HEK293 (cell line): ENCODE data around the gene AAR2.

Experiments
- CTCF ChIA-PET: fragments of 350-600 bp; formaldehyde crosslinking; extraction: SDS; loops from one replicate; lab custom pipeline; 2021; ENCODE audit warnings: antibody characterized with exemption; lab: Yijun Ruan, JAX
- POLR2A ChIA-PET: fragments of 300-600 bp; formaldehyde crosslinking; extraction: SDS; loops from one replicate; lab custom pipeline; 2020; ENCODE audit warnings: antibody characterized with exemption, inconsistent platforms; lab: Yijun Ruan, JAX
- H3K27ac ChIP-seq: fragments of 200-500 bp; sonication (Bioruptor generic); 2 replicates; pipeline ENCODE4 v1.5.1; 2014; ENCODE audit warnings: low read depth, low read length, control low read depth, inconsistent platforms; ENCODE audit errors: extremely low read depth
- H3K36me3 ChIP-seq, 2 experiments: fragments of 200-500 bp in 1 of 2; sonication (Bioruptor generic) in 1 of 2; 1 replicate in 1 of 2; 2 replicates in 1 of 2; pipeline ENCODE4 v1.5.1; 2014 to 2017; ENCODE audit warnings: inconsistent platforms in 2 of 2, low read length in 2 of 2; ENCODE audit not compliant: control insufficient read depth in 2 of 2, insufficient read depth in 1 of 2
- H3K4me1 ChIP-seq: fragments of 200-500 bp; sonication (Bioruptor generic); 2 replicates; pipeline ENCODE4 v1.5.1; 2014; ENCODE audit warnings: mild to moderate bottlenecking, low read length, inconsistent platforms; ENCODE audit not compliant: control insufficient read depth, insufficient read depth
- H3K4me3 ChIP-seq: 2 replicates; pipeline ENCODE4 v1.5.1; 2011; ENCODE audit warnings: low read depth, mild to moderate bottlenecking, control low read depth, low read length, moderate library complexity
- H3K9me3 ChIP-seq: fragments of 200-500 bp; sonication (Bioruptor generic); 2 replicates; pipeline ENCODE4 v1.5.1; 2014; ENCODE audit warnings: low read depth, low read length, inconsistent platforms; ENCODE audit not compliant: control insufficient read depth, insufficient read depth
- BCL11A ChIP-seq: fragments of 450-650 bp; formaldehyde crosslinking; IDR thresholded peaks from 2 replicates; pipeline ENCODE4 v1.5.1; 2016; ENCODE audit warnings: low read depth, missing biosample characterization, missing genetic modification characterization
- EGR2 ChIP-seq: fragments of 450-650 bp; formaldehyde crosslinking; IDR thresholded peaks from 2 replicates; pipeline ENCODE4 v1.5.1; 2016; ENCODE audit warnings: low read depth, missing biosample characterization, missing genetic modification characterization
- SETDB1 ChIP-seq: IDR thresholded peaks from one replicate; pipeline ENCODE4 v1.6.1; 2017; ENCODE audit warnings: mild to moderate bottlenecking, low read length, moderate library complexity, mixed read lengths; ENCODE audit not compliant: insufficient read length
- ZBTB20 ChIP-seq: fragments of 450-650 bp; formaldehyde crosslinking; IDR thresholded peaks from 2 replicates; pipeline ENCODE4 v1.5.1; 2016; ENCODE audit warnings: missing biosample characterization, missing genetic modification characterization
- ZFHX2 ChIP-seq: fragments of 450-650 bp; formaldehyde crosslinking; conservative IDR thresholded peaks from 2 replicates; pipeline ENCODE4 v1.5.1; 2016; ENCODE audit warnings: missing biosample characterization, missing genetic modification characterization
- ZFP3 ChIP-seq: fragments of 450-650 bp; formaldehyde crosslinking; IDR thresholded peaks from 2 replicates; pipeline ENCODE4 v1.5.1; 2016; ENCODE audit warnings: low read depth, missing biosample characterization, missing genetic modification characterization
- ZNF114 ChIP-seq: fragments of 450-650 bp; formaldehyde crosslinking; IDR thresholded peaks from 2 replicates; pipeline ENCODE4 v1.5.0; 2017; ENCODE audit warnings: missing biosample characterization, missing genetic modification characterization
- ZNF132 ChIP-seq: fragments of 450-650 bp; formaldehyde crosslinking; IDR thresholded peaks from 2 replicates; pipeline ENCODE4 v1.5.1; 2017; ENCODE audit warnings: missing biosample characterization, missing genetic modification characterization, borderline replicate concordance
- ZNF311 ChIP-seq: fragments of 450-650 bp; formaldehyde crosslinking; IDR thresholded peaks from 2 replicates; pipeline ENCODE4 v1.5.1; 2017; ENCODE audit warnings: missing biosample characterization, missing genetic modification characterization, borderline replicate concordance
- ZNF394 ChIP-seq: fragments of 450-650 bp; formaldehyde crosslinking; IDR thresholded peaks from 2 replicates; pipeline ENCODE4 v1.5.1; 2016; ENCODE audit warnings: missing biosample characterization, missing genetic modification characterization, mild to moderate bottlenecking, moderate library complexity, borderline replicate concordance
- ZNF548 ChIP-seq: fragments of 450-650 bp; formaldehyde crosslinking; IDR thresholded peaks from 2 replicates; pipeline ENCODE4 v1.5.1; 2016; ENCODE audit warnings: missing biosample characterization, missing genetic modification characterization
- ZNF600 ChIP-seq: fragments of 450-650 bp; formaldehyde crosslinking; IDR thresholded peaks from 2 replicates; pipeline ENCODE4 v1.5.1; 2016; ENCODE audit warnings: missing biosample characterization, missing genetic modification characterization
- ZNF658 ChIP-seq: fragments of 450-650 bp; formaldehyde crosslinking; IDR thresholded peaks from 2 replicates; pipeline ENCODE4; 2016; ENCODE audit warnings: missing biosample characterization, missing genetic modification characterization
- ZNF785 ChIP-seq: fragments of 450-650 bp; formaldehyde crosslinking; IDR thresholded peaks from 2 replicates; pipeline ENCODE4 v1.5.1; 2016; ENCODE audit warnings: missing biosample characterization, missing genetic modification characterization
- TF ChIP-seq, protein P1 (sequence below): fragments of 450-650 bp; formaldehyde crosslinking; IDR thresholded peaks from 2 replicates; pipeline ENCODE4 v1.5.1; 2016; ENCODE audit warnings: missing biosample characterization, missing genetic modification characterization
- TF ChIP-seq, protein P2 (sequence below): fragments of 450-650 bp; formaldehyde crosslinking; IDR thresholded peaks from 2 replicates; pipeline ENCODE4 v1.5.1; 2016; ENCODE audit warnings: missing biosample characterization, missing genetic modification characterization
- TF ChIP-seq, protein P3 (sequence below): fragments of 450-650 bp; formaldehyde crosslinking; IDR thresholded peaks from 2 replicates; pipeline ENCODE4 v1.5.1; 2016; ENCODE audit warnings: missing biosample characterization, missing genetic modification characterization
- TF ChIP-seq, protein P4 (sequence below): fragments of 450-650 bp; formaldehyde crosslinking; IDR thresholded peaks from 2 replicates; pipeline ENCODE4 v1.5.1; 2016; ENCODE audit warnings: missing biosample characterization, missing genetic modification characterization
- TF ChIP-seq, protein P5 (sequence below): fragments of 450-650 bp; formaldehyde crosslinking; IDR thresholded peaks from 2 replicates; pipeline ENCODE4 v1.5.1; 2016; ENCODE audit warnings: missing biosample characterization, missing genetic modification characterization

AAR2 gene

DNA sequence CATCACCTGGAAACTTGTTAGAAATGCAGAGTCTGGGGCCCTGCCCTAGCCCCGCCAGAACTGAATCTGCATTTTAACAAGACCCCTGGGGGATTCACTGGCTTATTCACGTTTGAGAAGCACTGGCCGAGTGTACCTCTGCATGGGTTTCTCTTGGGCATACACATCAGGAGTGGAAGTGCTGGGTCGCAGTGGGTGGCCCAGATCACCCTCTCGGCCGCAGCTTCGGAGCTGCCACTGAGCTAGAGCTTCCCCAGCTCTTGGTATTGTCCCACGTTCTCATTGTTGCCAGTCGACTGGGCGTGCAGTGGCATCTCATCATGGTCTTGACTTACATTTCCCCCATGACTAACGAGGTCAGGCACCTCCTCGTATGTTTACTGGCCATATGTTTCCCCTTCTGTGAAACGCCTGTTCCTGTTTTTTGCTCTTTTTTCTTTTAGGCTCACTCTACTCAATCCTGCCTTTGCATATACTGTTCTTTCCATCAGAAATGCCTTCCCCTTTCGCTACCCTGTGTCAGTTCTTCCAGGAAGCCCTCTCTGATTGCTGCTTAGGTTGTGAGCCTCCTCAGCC is 66.8 kb downstream of the AAR2 start:
- TF ChIP-seq SETDB1 = no peak
- TF ChIP-seq ZBTB20 (tag by site-specific recombination) = peak; percentile 66
- CTCF ChIA-PET = interaction anchor here (0.5 to 0.7 kb wide), 3 partner anchors 39 to 108 kb away, joined by 3 read pairs; no protein-coding TSS in a partner anchor
- POLR2A ChIA-PET = no interaction called here

DNA sequence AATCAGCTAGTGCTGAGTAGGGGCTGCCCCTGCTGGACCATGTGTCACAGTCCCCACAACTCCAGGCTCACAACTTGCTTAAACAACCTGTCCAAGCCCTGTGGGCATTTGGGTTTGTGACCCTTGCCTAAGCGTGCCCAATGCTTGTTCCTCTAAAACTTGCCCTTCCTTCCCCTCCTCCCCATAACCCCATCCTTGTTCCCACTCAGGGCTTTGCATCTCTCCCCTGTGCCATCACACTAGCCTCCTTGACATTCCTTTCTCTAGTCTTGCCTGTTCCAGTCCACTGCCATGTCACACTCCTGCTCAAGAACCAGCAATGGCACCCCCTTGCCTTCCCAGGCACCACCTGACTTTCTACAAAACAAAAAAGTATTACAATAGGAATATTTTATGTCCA is 67.6 kb downstream of the AAR2 start:
- no peaks in the 10 kb centered on the region for H3K36me3 ChIP-seq
- TF ChIP-seq ZNF785 (tag by site-specific recombination) (no peak), ZNF600 (tag by site-specific recombination) (peak; percentile 42; the same call in 1 of the 2 replicates), ZNF114 (tag by site-specific recombination) (no peak), ZNF311 (tag by site-specific recombination) (no peak)
- TF ChIP-seq, protein P1, sequence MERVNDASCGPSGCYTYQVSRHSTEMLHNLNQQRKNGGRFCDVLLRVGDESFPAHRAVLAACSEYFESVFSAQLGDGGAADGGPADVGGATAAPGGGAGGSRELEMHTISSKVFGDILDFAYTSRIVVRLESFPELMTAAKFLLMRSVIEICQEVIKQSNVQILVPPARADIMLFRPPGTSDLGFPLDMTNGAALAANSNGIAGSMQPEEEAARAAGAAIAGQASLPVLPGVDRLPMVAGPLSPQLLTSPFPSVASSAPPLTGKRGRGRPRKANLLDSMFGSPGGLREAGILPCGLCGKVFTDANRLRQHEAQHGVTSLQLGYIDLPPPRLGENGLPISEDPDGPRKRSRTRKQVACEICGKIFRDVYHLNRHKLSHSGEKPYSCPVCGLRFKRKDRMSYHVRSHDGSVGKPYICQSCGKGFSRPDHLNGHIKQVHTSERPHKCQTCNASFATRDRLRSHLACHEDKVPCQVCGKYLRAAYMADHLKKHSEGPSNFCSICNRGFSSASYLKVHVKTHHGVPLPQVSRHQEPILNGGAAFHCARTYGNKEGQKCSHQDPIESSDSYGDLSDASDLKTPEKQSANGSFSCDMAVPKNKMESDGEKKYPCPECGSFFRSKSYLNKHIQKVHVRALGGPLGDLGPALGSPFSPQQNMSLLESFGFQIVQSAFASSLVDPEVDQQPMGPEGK (tag by site-specific recombination) = no peak
- H3K4me1 ChIP-seq = no peaks in the 10 kb centered on the region
- no peak overlapping the region for H3K27ac ChIP-seq
- H3K4me3 ChIP-seq = no peak overlapping the region
- H3K9me3 ChIP-seq = no peaks in the 10 kb centered on the region
- CTCF ChIA-PET = interaction anchor here (0.7 kb wide), 1 partner anchor 101 kb away, joined by 3 read pairs; no protein-coding TSS in a partner anchor
- POLR2A ChIA-PET = no interaction called here

More for the DNA sequence above, 66.8 kb downstream of the AAR2 start:
- no peaks in the 10 kb centered on the region for H3K9me3 ChIP-seq
- H3K4me3 ChIP-seq = no peak overlapping the region
- H3K4me1 ChIP-seq = no peaks in the 10 kb centered on the region
- no peaks in the 10 kb centered on the region for H3K36me3 ChIP-seq
- no peak overlapping the region for H3K27ac ChIP-seq

DNA sequence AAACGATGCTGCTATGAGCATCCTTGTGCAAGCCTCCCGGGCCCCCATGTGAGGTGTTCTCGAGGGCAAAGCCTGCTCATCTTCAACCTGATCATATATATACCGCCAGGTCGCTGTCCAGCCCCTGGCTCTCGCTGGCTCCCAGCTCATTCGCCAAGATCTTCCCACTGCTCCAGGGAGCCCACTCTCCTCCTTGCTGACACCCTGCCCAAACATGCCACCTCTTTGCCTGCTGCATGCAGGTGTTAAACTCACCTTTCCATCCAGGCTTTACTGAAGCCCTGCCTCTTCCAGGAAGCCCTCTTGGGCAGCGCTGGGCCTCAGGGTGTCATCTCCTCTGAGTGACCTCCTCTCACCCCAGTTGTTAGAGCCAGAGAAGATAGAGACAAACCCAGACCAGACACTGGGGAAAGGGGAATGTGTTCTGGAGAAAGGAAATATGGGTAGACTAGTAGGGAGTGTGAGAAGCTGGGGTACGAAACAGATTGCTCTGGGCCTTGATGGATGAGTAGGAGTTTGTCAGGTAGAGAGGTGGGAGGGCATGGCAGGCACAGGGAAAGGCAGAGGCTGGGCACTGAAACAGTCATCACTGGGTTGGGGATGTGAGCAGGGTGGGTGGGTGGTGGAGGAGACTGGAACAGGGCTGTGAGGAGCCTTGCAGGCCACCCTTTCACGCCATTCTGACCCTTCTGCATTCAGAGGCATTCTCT is 68.7 kb downstream of the AAR2 start:
- no peaks in the 10 kb centered on the region for H3K4me1 ChIP-seq
- no peak overlapping the region for H3K4me3 ChIP-seq
- CTCF ChIA-PET = no interaction called here
- POLR2A ChIA-PET = no interaction called here
- H3K36me3 ChIP-seq = no peaks in the 10 kb centered on the region
- no peaks in the 10 kb centered on the region for H3K9me3 ChIP-seq
- H3K27ac ChIP-seq = no peak overlapping the region
- TF ChIP-seq, protein P2, sequence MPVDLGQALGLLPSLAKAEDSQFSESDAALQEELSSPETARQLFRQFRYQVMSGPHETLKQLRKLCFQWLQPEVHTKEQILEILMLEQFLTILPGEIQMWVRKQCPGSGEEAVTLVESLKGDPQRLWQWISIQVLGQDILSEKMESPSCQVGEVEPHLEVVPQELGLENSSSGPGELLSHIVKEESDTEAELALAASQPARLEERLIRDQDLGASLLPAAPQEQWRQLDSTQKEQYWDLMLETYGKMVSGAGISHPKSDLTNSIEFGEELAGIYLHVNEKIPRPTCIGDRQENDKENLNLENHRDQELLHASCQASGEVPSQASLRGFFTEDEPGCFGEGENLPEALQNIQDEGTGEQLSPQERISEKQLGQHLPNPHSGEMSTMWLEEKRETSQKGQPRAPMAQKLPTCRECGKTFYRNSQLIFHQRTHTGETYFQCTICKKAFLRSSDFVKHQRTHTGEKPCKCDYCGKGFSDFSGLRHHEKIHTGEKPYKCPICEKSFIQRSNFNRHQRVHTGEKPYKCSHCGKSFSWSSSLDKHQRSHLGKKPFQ (tag by site-specific recombination) = no peak
- TF ChIP-seq, protein P3, sequence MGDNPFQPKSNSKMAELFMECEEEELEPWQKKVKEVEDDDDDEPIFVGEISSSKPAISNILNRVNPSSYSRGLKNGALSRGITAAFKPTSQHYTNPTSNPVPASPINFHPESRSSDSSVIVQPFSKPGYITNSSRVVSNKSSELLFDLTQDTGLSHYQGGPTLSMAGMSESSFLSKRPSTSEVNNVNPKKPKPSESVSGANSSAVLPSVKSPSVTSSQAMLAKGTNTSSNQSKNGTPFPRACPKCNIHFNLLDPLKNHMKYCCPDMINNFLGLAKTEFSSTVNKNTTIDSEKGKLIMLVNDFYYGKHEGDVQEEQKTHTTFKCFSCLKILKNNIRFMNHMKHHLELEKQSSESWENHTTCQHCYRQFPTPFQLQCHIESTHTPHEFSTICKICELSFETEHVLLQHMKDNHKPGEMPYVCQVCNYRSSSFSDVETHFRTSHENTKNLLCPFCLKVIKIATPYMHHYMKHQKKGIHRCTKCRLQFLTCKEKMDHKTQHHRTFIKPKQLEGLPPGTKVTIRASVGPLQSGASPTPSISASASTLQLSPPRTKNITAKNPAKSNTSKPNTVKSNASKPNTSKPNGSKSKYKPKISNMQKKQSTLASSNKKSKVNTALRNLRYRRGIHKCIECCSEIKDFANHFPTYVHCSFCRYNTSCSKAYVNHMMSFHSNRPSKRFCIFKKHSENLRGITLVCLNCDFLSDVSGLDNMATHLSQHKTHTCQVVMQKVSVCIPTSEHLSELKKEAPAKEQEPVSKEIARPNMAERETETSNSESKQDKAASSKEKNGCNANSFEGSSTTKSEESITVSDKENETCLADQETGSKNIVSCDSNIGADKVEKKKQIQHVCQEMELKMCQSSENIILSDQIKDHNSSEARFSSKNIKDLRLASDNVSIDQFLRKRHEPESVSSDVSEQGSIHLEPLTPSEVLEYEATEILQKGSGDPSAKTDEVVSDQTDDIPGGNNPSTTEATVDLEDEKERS = no peak
- TF ChIP-seq, protein P4, sequence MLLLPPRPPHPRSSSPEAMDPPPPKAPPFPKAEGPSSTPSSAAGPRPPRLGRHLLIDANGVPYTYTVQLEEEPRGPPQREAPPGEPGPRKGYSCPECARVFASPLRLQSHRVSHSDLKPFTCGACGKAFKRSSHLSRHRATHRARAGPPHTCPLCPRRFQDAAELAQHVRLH (tag by site-specific recombination) = no peak
- TF ChIP-seq ZFHX2 (tag by site-specific recombination) = peak; percentile 83
- peak; percentile 87 for TF ChIP-seq ZFP3
- TF ChIP-seq EGR2 = peak; percentile 78
- TF ChIP-seq ZNF658 (tag by site-specific recombination) = no peak
- TF ChIP-seq ZNF394 (tag by site-specific recombination) = no peak
- TF ChIP-seq ZNF132 (tag by site-specific recombination) = no peak
- TF ChIP-seq BCL11A = no peak
- no peak for TF ChIP-seq ZNF548 (tag by site-specific recombination)
- TF ChIP-seq ZNF600 (tag by site-specific recombination) = peak; percentile 32; the same call in 1 of the 2 replicates
- TF ChIP-seq, protein P5, sequence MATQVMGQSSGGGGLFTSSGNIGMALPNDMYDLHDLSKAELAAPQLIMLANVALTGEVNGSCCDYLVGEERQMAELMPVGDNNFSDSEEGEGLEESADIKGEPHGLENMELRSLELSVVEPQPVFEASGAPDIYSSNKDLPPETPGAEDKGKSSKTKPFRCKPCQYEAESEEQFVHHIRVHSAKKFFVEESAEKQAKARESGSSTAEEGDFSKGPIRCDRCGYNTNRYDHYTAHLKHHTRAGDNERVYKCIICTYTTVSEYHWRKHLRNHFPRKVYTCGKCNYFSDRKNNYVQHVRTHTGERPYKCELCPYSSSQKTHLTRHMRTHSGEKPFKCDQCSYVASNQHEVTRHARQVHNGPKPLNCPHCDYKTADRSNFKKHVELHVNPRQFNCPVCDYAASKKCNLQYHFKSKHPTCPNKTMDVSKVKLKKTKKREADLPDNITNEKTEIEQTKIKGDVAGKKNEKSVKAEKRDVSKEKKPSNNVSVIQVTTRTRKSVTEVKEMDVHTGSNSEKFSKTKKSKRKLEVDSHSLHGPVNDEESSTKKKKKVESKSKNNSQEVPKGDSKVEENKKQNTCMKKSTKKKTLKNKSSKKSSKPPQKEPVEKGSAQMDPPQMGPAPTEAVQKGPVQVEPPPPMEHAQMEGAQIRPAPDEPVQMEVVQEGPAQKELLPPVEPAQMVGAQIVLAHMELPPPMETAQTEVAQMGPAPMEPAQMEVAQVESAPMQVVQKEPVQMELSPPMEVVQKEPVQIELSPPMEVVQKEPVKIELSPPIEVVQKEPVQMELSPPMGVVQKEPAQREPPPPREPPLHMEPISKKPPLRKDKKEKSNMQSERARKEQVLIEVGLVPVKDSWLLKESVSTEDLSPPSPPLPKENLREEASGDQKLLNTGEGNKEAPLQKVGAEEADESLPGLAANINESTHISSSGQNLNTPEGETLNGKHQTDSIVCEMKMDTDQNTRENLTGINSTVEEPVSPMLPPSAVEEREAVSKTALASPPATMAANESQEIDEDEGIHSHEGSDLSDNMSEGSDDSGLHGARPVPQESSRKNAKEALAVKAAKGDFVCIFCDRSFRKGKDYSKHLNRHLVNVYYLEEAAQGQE (tag by site-specific recombination) = peak; percentile 91
